HCT116 (cell line): ENCODE results near the gene AUTS2. TPM values are rescaled to one million over a fixed set of nuclear protein-coding genes. Genes with fewer than 3 reads are reported as not detected.

ENCODE experiments used
- ATAC-seq: fragments of 200-7000 bp; cut with Tn5 transposase; 2 replicates; pipeline ENCODE4 v1.9.1; 2020; ENCODE audit warnings: mild to moderate bottlenecking, moderate library complexity
- BruUV-seq: library from RNA; stranded (reverse); fragments of 400-500 nt; replicated peaks from 2 replicates; lab custom pipeline; 2021; lab: Mats Ljungman, UMichigan
- CTCF ChIA-PET: fragments of 300-600 bp; sonication (Branson Sonifier 250); formaldehyde crosslinking; loops from one replicate; lab custom pipeline; 2021; ENCODE audit warnings: antibody characterized with exemption; lab: Charles Lee
- POLR2A ChIA-PET: fragments of 300-600, 350-600 bp; sonication (Branson Sonifier 250); formaldehyde crosslinking; loops from one replicate; lab custom pipeline; 2021; ENCODE audit warnings: antibody characterized with exemption; lab: Charles Lee
- RAD21 ChIA-PET, 2 experiments: fragments of 300-600 bp; sonication (Branson Sonifier 250); formaldehyde crosslinking; loops; one replicate each; lab custom pipeline; 2023; ENCODE audit warnings: low total read pairs in 2 of 2; ENCODE audit not compliant: uncharacterized antibody in 2 of 2, unreplicated experiment in 2 of 2, low non-redundant PET in 1 of 2; lab: Charles Lee
- DNase-seq: peaks from one replicate; pipeline ENCODE4 v3.0.0-alpha.2; 2010; ENCODE audit warnings: low read depth, low spot score
- H2AFZ ChIP-seq: fragments of 200-600 bp; shearing (Covaris generic), sonication (generic); 2 replicates; pipeline ENCODE4 v1.6.1; 2017; ENCODE audit warnings: low read depth, mixed run types, mixed read lengths, antibody characterized with exemption, low read length; ENCODE audit not compliant: poor library complexity, severe bottlenecking
- H3K27ac ChIP-seq: 2 replicates; pipeline ENCODE4 v1.5.1; 2012; ENCODE audit warnings: low read depth, low read length
- H3K27me3 ChIP-seq: fragments of 200-600 bp; sonication (generic); 2 replicates; pipeline ENCODE4 v1.6.1; 2016; ENCODE audit warnings: mixed run types, low read length, mixed read lengths; ENCODE audit not compliant: insufficient read depth
- H3K36me3 ChIP-seq, 2 experiments: fragments of 200-500 bp in 1 of 2; fragments of 200-600 bp in 1 of 2; sonication (Bioruptor generic) in 1 of 2; sonication (generic) in 1 of 2; 2 replicates each; pipeline versions ENCODE4 v1.5.1 to v1.6.1; 2014 to 2016; ENCODE audit warnings: low read length in 2 of 2, inconsistent platforms in 1 of 2, mixed read lengths in 1 of 2, mixed run types in 1 of 2; ENCODE audit not compliant: insufficient read depth in 2 of 2, control insufficient read depth in 1 of 2
- H3K4me1 ChIP-seq, 2 experiments: fragments of 200-600 bp in 1 of 2; sonication (generic) in 1 of 2; 2 replicates each; pipeline versions ENCODE4 v1.5.1 to v1.6.1; 2012 to 2017; ENCODE audit warnings: low read length in 2 of 2, inconsistent platforms in 1 of 2, mild to moderate bottlenecking in 1 of 2, mixed read lengths in 1 of 2, mixed run types in 1 of 2, moderate library complexity in 1 of 2; ENCODE audit not compliant: insufficient read depth in 2 of 2, control insufficient read depth in 1 of 2
- H3K4me2 ChIP-seq: fragments of 200-600 bp; sonication (generic); 2 replicates; pipeline ENCODE4 v1.6.1; 2017; ENCODE audit warnings: mixed run types, low read length, mixed read lengths
- H3K4me3 ChIP-seq, 2 experiments: fragments of 200-600 bp in 1 of 2; sonication (generic) in 1 of 2; replicated peaks in 1 of 2; 2 replicates each; pipeline ENCODE4 v1.5.1; 2011 to 2016; ENCODE audit warnings: low read length in 2 of 2, control low read depth in 1 of 2, low read depth in 1 of 2, mild to moderate bottlenecking in 1 of 2, mixed read lengths in 1 of 2, mixed run types in 1 of 2
- H3K79me2 ChIP-seq: fragments of 200-600 bp; sonication (generic); 2 replicates; pipeline ENCODE4 v1.6.1; 2017; ENCODE audit warnings: mild to moderate bottlenecking, mixed run types, low read length, moderate library complexity, mixed read lengths; ENCODE audit not compliant: insufficient read depth
- H3K9ac ChIP-seq: fragments of 200-600 bp; sonication (generic); 2 replicates; pipeline ENCODE4 v1.6.1; 2016; ENCODE audit warnings: low read length, mixed read lengths
- H3K9me2 ChIP-seq: fragments of 200-600 bp; sonication (generic), shearing (Covaris generic); 2 replicates; pipeline ENCODE4 v1.6.1; 2017; ENCODE audit warnings: mixed run types, mild to moderate bottlenecking, moderate library complexity; ENCODE audit not compliant: insufficient read depth
- H3K9me3 ChIP-seq, 2 experiments: fragments of 200-500 bp in 1 of 2; fragments of 200-600 bp in 1 of 2; sonication (Bioruptor generic) in 1 of 2; sonication (generic) in 1 of 2; 2 replicates each; pipeline ENCODE4 v1.6.1; 2014 to 2017; ENCODE audit warnings: low read length in 2 of 2, mixed read lengths in 2 of 2, inconsistent platforms in 1 of 2, low read depth in 1 of 2, mild to moderate bottlenecking in 1 of 2, mixed run types in 1 of 2, moderate library complexity in 1 of 2; ENCODE audit not compliant: control insufficient read depth in 1 of 2, insufficient read depth in 1 of 2
- H4K20me1 ChIP-seq: fragments of 200-600 bp; sonication (generic), shearing (Covaris generic); 2 replicates; pipeline ENCODE4 v1.6.1; 2017; ENCODE audit warnings: mixed run types, mild to moderate bottlenecking, moderate library complexity; ENCODE audit not compliant: insufficient read depth
- ATF3 ChIP-seq: IDR thresholded peaks from 2 replicates; pipeline ENCODE4 v1.6.1; 2012
- CBX3 ChIP-seq: IDR thresholded peaks from 2 replicates; pipeline ENCODE4 v1.6.1; 2012; ENCODE audit warnings: low read depth
- CEBPB ChIP-seq: IDR thresholded peaks from 2 replicates; pipeline ENCODE4 v1.6.1; 2012; ENCODE audit warnings: low read depth
- EGR1 ChIP-seq: IDR thresholded peaks from 2 replicates; pipeline ENCODE4 v1.6.1; 2012; ENCODE audit warnings: low read depth
- ELF1 ChIP-seq: IDR thresholded peaks from 2 replicates; pipeline ENCODE4 v1.6.1; 2012; ENCODE audit warnings: low read depth, borderline replicate concordance
- EZH2phosphoT487 ChIP-seq: fragments of 200-600 bp; IDR thresholded peaks from 2 replicates; pipeline ENCODE4 v1.6.1; 2018; ENCODE audit warnings: antibody characterized with exemption, borderline replicate concordance
- FOSL1 ChIP-seq: IDR thresholded peaks from 2 replicates; pipeline ENCODE4 v1.6.1; 2012; ENCODE audit warnings: low read depth
- MAX ChIP-seq: IDR thresholded peaks from 2 replicates; pipeline ENCODE4 v1.6.1; 2012
- POLR2A ChIP-seq: IDR thresholded peaks from 2 replicates; pipeline ENCODE4 v1.7.0; 2011; ENCODE audit warnings: borderline replicate concordance; ENCODE audit not compliant: insufficient read depth, insufficient read length; ENCODE audit errors: extremely low read depth
- RAD21 ChIP-seq: IDR thresholded peaks from 2 replicates; pipeline ENCODE4 v1.6.1; 2012; ENCODE audit warnings: low read depth, mild to moderate bottlenecking
- SRF ChIP-seq: IDR thresholded peaks from 2 replicates; pipeline ENCODE4 v1.6.1; 2012; ENCODE audit warnings: low read depth
- TCF7L2 ChIP-seq: IDR thresholded peaks from 2 replicates; pipeline ENCODE4 v1.7.0; 2011; ENCODE audit warnings: borderline replicate concordance, inconsistent platforms; ENCODE audit not compliant: insufficient read depth, insufficient read length; ENCODE audit errors: extremely low read depth
- YY1 ChIP-seq: IDR thresholded peaks from 2 replicates; pipeline ENCODE4 v1.6.1; 2011; ENCODE audit warnings: low read length, low read depth, moderate library complexity, mild to moderate bottlenecking; ENCODE audit not compliant: insufficient replicate concordance; ENCODE audit errors: extremely low read depth
- ZBTB33 ChIP-seq: IDR thresholded peaks from 2 replicates; pipeline ENCODE4 v1.6.1; 2011; ENCODE audit warnings: mild to moderate bottlenecking, low read length, moderate library complexity; ENCODE audit not compliant: insufficient replicate concordance; ENCODE audit errors: extremely low read depth
- ZFX ChIP-seq: fragments of 450-650 bp; IDR thresholded peaks from 2 replicates; pipeline ENCODE4 v1.6.1; 2017
- ZNF274 ChIP-seq: fragments of 200-500 bp; sonication (Bioruptor generic); IDR thresholded peaks from 2 replicates; pipeline ENCODE4 v1.6.1; 2014; ENCODE audit warnings: mild to moderate bottlenecking, low read depth, low read length, inconsistent platforms
- intact Hi-C: fragments of 100-400 bp; cut with micrococcal nuclease; formaldehyde crosslinking; loops from 2 replicates; pipeline ENCODE4 v1.10.0; 2022
- total RNA-seq: library from RNA; stranded (reverse); gene quantifications from one replicate; pipeline ENCODE4 v1.2.1, GENCODE V29; 2021; ENCODE audit not compliant: unreplicated experiment

The AUTS2 gene
- total RNA-seq, 1 experiment from 2014 or later = 0.93 TPM

- Histone ChIP-seq H4K20me1 (no peaks in the 10 kb centered on the region), H3K4me3 (no peak overlapping the region)
These were observed 748.7 kb downstream of the AUTS2 start for GRCh38 chr7:70346844-70347462.

GRCh38 chr7:70347463-70348254 lies 749.4 kb downstream of the AUTS2 start:
- Histone ChIP-seq H3K9ac (no peak overlapping the region), H3K9me3 (peaks cover 16 to 17% of the 10 kb centered on the region in 2 experiments; a peak in 2 of 4 replicates), H2AFZ (no peak overlapping the region), H3K4me3 (no peak overlapping the region), H3K27ac (no peak overlapping the region), H3K36me3 (no peaks in the 10 kb centered on the region), H3K4me1 (no peaks in the 10 kb centered on the region), H3K79me2 (no peaks in the 10 kb centered on the region), H4K20me1 (no peaks in the 10 kb centered on the region), H3K4me2 (no peak overlapping the region), H3K27me3 (no peaks in the 10 kb centered on the region), H3K9me2 (no peaks in the 10 kb centered on the region)
- intact Hi-C loops = no loop called here
- CTCF ChIA-PET = no interaction called here
- no peak for ATAC-seq
- POLR2A ChIA-PET = no interaction called here
- DNase-seq = no peak
- BruUV-seq = no TSS peak
- RAD21 ChIA-PET = no interaction called here
- no peak for TF ChIP-seq TCF7L2
- TF ChIP-seq CEBPB = no peak
- no peak for TF ChIP-seq ZBTB33
- TF ChIP-seq POLR2A = no peak
- TF ChIP-seq ELF1 = no peak
- no peak for TF ChIP-seq MAX
- TF ChIP-seq YY1 = no peak
- no peak for TF ChIP-seq EGR1
- no peak for TF ChIP-seq EZH2phosphoT487
- TF ChIP-seq SRF = no peak
- no peak for TF ChIP-seq CBX3
- TF ChIP-seq FOSL1 = no peak

More at GRCh38 chr7:70346844-70347462, 748.7 kb downstream of the AUTS2 start:
- no peaks in the 10 kb centered on the region for H3K79me2 ChIP-seq
- ChIA-PET POLR2A (no interaction called here), CTCF (no interaction called here), RAD21 (no interaction called here)
- H3K4me1 ChIP-seq = no peaks in the 10 kb centered on the region
- no peak for ATAC-seq
- H3K27ac ChIP-seq = no peak overlapping the region
- no peaks in the 10 kb centered on the region for H3K9me2 ChIP-seq
- no peaks in the 10 kb centered on the region for H3K36me3 ChIP-seq
- H3K9ac ChIP-seq = no peak overlapping the region
- DNase-seq = no peak
- intact Hi-C loops = no loop called here
- H2AFZ ChIP-seq = no peak overlapping the region
- no peak overlapping the region for H3K4me2 ChIP-seq
- no peaks in the 10 kb centered on the region for H3K27me3 ChIP-seq
- BruUV-seq = no TSS peak
- peaks cover 14 to 16% of the 10 kb centered on the region in 2 experiments; a peak in 2 of 4 replicates for H3K9me3 ChIP-seq
- TF ChIP-seq RAD21 (no peak), ZNF274 (no peak), TCF7L2 (no peak), EGR1 (no peak), YY1 (no peak), ZFX (no peak), FOSL1 (no peak), MAX (no peak), ATF3 (no peak)
